Activated CD4-positive, alpha-beta T cell treated with anti-CD3 and anti-CD28 coated beads, Interleukin-2, Interleukin-6, amounts not matched to agents 100 ng/mL and 50 ng/mL, durations not matched to agents 16 hours and 8 hours (primary cell): ENCODE data around the gene CYB561.
"Not testable (repeated sequence)": the region's sequence is repeated elsewhere in the genome, so short reads cannot be mapped to it uniquely, and the experiment has no call there.

Experiments
- DNase-seq: peaks from one replicate; pipeline ENCODE4 v3.0.0-alpha.2; 2020

Gene CYB561

DNA sequence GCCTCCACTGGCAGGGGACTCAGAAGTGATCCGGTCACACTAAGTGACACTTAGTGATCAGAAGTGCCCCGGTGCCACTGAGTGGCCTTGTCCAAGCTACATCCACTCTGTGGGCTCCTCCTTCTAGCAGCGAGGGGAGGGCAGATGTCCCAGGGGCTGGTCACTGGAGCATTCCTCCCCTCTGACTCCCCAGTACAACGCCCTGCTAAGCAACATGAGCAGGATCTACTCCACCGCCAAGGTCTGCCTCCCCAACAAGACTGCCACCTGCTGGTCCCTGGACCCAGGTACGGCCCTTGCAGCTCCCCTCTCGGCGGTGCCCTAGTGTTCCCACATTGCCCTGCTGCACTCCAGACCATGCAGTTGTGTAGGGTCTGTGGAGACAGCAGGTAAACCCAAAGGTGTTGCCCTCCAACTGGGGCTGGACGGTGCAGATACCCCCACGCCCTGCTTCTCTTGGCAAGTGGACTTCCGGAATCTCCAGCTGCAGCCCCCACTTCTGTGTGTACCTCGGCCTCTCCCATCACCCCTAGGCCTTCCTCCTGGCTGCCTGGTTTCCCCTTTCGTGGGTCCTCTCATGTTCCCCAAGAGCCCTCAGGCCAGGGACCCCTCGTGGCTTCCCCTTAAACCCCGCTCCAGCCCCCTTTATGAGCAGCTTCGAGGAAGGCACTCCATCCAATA is 32.8 kb upstream of the CYB561 start:
- peak; percentile 84 for DNase-seq

DNA sequence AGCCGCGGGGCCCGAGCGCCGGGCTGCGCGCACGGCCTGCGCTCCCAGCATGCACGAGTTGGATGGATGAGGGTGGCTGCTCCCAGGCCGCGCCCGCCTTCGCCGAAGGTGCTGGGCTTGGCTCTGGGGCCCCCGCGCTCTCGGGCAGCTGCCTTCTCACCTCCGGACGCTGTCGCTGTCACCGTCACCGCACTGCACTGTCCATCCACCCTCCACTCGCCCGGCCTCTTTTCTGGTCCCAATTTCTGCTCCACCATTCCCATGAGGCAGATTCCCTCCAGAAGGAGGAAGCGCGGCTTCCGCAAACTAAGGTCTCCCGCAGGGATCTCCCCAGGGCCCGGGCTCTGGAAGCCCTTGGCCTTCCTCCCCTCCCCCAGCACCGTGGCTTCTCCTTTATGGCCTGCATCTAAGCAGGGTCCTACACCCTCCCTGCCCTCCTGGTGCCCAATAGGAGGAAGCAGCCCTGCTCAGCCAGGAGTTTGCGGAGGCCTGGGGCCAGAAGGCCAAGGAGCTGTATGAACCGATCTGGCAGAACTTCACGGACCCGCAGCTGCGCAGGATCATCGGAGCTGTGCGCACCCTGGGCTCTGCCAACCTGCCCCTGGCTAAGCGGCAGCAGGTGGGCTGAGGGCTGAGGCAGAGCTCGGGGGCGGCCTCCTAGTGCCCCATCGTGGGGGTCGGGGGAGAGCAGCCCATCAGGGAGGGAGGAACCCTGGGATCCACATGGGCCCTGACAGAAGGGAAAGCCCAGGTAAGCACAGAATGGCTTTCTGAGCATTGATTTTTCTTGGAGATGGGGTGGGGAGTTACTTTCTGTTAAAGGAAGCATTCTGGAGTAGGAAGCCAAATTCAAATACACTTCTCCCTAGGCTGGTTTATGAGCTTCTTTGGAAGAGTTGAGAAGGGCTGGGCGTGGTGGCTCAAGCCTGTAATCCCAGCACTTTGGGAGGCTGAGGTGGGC is 31.7 kb upstream of the CYB561 start:
- DNase-seq = no peak

DNA sequence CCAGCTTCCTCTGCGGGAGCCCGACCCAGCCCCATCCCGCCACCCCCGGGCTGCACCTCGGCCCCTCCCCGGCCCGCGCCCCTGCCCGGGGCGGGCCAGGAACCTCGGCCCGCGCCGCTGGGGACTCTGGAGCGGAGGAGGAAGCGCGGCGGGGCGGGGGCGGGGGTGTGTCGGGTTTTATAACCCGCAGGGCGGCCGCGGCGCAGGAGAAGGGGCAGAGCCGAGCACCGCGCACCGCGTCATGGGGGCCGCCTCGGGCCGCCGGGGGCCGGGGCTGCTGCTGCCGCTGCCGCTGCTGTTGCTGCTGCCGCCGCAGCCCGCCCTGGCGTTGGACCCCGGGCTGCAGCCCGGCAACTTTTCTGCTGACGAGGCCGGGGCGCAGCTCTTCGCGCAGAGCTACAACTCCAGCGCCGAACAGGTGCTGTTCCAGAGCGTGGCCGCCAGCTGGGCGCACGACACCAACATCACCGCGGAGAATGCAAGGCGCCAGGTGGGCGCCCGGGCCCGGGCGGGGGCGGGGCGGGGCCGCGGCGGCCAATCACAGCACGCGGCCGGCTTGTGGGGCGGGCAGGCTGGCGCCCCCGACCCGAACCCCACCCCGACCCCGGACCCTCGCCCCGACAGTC is 30.9 kb upstream of the CYB561 start, which contains the start of gene ACE:
Gene ACE (plus strand): TSS at position 208 of the 626 bp plus-strand sequence. CDS start 34 bp downstream, at position 242.
- DNase-seq = peak; percentile 41

DNA sequence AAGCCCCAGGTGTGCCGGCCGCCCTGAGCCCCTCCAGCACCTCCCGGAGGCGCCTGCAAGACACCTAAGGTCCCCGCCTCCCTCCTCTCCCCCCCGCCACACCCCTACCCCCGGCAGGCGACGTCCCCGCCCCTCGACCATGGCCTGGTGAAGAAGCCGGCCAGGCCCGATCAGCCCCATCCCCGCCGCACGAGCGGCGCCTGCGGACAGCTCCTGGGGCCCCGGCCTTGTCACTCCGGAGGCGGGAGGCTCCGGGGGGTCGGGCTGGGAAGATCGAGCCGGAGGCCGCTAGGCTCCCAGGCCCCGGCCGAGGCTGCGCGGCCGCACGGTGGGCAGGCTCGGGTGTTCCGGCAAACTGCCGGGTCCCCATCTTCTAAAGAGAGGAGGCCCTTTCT is 30.4 kb upstream of the CYB561 start:
- DNase-seq = no peak

DNA sequence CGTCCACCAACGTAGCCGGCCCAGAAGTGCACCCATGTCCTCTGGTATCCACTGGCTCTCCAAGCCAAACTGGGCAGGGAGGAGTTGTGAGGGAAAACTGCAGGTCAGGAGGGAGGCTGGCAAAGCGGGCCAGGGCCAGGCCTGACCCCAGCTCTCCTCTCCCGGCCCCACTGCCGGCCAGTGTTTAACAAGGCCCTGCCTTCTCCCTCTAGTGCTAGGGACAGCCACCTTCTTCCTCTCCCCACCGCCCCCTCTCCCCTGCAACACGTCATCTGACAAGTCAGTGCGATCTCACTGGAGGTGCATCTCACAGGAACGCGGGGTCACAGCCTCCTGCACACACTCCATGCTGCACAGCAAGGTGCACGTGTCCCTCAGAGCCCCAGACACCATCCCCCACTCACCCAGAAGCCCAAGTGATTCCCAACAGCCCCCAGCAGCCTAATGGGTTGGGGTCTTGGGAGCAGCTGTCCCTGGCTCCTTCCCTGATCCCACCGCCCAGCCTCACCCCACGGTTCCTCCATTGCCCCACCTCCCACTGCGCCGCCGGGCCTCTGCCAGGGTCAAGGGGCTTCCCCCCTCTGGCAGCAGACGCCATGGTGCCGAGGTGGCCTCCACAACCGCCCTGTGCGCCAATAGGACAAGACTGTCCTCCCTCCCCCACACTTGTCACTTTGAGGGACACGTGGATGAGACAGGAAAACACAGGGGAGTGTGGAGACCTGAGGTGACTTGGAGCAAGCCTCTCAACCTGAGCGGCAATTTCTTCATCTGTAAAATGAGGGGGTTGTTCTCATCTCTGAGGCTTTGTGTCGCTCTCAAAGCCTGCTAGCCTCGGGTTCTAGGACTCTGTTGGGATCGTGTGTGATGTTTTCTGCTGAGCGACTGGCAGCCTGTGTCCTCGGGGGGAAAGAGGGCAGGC is 29.6 kb upstream of the CYB561 start:
- DNase-seq = no peak

DNA sequence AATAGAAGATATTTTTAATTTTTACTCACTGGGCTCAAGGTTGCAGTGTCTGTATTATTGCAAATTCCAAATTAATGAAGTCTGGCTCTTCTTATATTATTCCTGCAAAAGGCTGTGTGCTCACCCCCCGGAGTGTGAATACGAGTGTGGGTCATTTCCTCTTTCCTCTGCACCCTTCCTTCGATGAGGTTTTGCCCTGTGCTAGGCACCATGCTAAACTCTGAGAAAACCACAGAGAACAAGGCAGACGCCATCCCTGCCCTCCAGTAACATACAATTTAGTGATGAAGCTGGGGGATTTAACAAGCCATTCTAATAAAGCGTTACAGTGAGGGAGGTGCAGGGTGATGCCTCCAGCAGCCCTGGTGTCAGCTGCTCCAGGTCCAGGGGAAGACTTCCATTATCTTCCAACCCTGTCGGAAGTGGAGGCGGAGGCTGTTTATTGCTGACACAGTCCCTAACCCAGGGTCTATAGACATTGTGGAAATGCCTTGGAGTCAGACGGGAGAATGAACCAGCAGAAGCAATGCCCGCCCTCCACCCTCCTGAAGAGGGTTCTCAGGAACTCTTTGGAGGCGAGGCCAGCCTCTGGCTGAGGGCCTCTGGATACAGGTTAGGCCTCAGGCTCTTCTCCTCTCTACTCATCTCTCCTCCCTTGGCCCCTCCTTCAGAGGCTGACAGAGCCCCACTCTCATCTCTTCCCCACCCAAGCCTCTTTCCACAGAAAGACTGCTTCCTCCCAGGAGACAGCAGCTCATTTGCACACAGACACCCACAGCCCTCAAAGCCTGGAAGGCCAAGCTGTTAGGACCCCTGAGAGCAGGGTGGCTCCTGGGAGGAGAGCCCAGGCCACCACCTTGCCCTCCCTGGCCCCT is 28.7 kb upstream of the CYB561 start:
- DNase-seq = no peak

DNA sequence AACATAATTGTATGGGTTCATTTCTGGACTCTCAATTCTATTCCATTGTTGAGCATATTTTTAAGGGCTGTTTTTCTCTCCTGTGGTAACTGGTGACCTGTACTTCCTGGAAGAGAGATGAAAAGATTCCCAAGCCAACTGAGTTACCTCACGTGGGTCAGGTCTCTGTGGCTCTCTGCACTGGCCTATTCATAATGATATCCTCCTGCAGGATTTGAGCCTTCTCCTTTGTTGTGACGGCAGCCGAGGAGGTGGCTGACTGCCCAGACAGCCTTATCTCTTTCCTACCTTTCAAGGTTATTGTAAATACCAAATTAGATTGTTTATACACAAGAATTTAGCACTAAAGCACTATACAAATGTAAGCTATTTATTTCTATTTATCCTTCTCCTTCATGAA is 28.1 kb upstream of the CYB561 start:
- no peak for DNase-seq

DNA sequence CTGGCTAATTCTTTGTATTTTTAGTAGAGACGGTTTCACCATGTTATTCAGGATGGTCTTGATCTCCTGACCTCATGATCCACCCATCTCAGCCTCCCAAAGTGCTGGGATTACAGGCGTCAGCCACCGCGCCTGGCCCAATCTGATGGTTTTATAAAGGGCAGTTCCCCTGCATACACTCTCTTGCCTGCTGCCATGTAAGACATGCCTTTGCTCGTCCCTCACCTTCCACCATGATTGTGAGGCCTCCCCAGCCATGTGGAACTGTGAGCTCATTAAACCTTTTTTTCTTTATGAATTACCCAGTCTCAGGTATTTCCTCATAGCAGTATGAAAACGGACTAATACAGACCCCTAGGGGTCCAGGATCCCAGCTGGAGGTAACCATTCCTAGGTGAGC is 22.0 kb upstream of the CYB561 start:
- not testable (repeated sequence) for DNase-seq

DNA sequence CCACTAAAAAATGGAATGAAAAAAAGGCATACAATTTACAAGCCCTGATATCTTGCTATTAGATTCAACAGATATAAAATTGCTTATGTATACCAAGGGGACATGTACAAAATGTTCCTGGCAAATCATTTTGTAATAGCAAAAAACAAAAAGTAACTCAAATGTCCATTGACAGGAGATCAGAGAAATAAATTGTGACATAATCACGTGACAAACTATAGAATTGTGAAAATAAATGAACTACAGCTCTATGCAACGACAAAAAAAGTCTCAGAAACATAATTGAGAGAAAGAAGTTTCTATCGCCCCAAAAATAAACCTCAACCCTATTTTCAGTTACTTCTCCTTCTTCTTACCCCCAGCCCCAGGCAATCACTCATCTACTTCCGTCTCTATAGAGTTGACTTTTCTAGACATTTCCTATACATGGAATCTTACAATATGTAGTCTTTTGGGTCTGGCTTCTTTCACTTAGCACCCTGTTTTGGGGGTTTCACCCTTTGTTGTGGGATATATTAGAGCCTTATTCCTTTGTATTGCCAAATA is 18.7 kb upstream of the CYB561 start:
- no peak for DNase-seq

DNA sequence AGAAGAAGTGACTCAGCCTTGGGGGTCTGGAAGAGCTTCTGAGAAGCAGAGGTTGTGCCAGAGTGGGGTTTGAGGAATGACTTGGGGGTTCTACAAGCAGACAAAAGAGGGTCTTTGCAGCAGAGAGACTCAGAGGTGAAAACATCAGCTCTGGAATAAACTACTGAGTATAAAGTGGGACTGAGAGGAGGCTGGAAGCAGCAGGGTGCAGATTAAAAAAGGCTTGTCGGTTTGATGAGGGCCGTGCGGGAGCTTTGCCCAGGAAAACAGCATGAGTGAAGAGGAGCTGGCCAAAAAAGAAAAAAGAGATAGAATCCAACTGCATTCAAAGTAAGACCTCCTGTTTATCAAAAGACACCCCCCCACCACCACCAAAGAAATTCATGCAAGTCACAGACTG is 17.7 kb upstream of the CYB561 start:
- DNase-seq = no peak

DNA sequence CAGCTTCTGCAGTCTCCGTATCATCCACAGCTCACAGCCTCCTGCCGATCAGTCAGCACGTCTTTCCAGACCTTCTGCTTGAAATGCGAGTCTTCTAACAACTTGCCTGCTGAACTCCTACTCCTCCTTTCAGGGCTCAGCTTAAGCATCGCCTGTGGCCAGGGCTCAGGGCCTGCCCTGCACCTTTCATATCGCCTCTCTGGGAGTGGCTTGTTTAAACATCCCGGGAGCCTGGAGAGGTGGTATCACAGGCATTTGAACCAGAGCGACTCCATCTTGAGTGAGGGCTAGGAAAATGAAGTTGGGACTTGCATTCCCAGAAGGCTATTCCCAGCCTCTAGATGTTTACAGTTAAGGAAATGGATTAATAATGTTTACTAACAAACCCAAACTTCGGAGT is 13.9 kb upstream of the CYB561 start:
- DNase-seq = no peak

DNA sequence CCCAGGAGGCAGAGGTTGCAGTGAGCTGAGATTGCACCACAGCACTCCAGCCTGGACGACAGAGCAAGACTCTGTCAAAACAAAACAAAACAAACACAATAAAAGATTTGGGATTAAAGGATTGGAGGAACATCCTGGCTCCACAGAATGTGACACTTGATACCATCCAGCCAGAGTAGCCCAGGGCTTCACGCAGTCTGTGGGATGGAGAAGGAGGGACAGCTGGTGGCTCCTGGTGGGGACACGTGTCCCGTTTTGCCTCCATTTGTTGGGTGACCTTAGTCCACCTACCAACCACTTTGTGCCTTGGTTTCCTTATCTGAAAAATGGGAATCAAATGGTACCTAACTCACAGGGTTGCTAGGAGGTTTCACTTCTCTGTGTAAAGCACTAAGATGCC is 12.4 kb upstream of the CYB561 start:
- no peak for DNase-seq

DNA sequence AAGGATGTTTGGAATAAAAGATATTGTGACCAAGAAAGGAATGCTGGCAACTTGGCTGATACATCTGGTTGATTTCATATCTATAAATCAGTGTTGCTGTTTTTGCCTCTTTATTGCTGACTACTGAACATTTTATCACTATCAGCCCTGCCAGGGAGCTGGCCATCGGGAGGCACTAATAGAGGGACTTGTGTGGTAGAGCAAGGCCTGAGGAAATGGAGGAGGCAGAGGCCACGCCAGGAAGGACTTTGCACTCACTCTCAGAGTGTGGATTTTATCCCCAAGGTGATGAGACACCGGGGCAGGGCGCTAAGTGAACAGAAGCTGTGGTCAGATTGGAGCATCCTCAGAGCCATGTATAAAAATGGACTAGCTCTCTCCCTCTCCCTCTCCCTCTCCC is 9.3 kb upstream of the CYB561 start:
- DNase-seq = no peak

DNA sequence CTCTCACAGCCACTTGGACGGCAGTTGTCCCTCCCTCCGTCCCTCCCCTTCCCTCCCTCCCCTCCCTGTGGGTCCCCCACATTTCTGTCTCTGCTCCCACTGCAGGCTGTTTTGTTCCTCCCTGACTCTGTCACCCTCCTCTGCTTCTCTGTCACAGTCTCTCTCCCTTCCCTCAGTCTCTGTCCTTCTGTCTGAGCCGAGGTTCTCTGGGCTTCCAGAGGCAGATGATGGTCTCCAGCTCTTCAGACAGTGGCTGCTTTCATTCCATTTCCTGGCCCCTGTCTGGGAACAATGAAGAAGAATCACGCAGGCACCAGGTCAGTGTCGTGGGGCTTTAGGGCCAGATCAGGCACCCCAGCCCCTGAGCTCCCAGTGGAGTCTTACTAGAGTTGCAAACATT is 8.8 kb upstream of the CYB561 start:
- no peak for DNase-seq

DNA sequence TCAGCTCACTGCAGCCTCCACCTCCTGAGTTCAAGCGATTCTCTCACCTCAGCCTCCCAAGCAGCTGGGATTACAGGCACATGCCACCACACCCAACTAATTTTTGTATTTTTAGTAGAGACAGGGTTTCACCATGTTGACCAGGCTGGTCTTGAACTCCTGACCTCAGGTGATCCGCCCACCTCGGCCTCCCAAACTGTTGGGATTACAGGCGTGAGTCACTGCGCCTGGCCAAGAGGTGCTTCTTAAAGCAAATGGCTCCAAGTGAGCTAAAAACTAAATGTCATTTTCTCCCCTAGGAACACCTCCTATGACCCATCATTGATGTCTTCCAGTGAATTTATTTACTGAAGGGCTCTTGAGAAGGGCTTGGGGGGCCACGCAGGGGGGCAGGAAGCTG is 8.3 kb upstream of the CYB561 start:
- not testable (repeated sequence) for DNase-seq

DNA sequence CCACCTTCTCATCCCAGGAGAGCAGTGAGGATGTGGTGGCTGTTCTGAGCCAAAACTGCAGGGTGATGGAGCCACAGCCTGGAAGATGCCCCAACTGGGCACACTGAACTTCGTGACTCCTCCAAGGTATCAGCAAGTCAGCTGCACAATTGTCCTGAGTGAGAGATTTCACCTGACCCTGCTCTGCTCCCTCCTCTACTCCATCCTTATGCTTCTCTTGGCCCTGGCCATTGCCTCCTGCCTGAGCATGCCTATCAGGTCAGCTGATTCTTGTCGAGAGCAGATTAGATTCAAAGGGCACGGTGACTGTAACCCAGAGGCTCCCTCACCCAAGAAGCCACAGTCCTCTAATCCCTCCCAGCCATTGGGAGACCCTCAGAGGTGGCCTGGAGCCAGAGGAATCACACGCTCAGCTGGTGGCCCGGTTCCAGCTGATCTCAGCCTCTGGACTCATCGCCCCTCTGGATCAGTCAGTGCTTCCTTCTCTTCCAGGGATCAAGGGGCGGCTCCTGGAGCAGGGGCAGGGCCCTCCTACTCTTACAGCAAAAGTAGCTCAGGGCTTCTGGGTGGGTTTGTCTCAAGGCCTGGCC is 7.0 kb upstream of the CYB561 start:
- no peak for DNase-seq

DNA sequence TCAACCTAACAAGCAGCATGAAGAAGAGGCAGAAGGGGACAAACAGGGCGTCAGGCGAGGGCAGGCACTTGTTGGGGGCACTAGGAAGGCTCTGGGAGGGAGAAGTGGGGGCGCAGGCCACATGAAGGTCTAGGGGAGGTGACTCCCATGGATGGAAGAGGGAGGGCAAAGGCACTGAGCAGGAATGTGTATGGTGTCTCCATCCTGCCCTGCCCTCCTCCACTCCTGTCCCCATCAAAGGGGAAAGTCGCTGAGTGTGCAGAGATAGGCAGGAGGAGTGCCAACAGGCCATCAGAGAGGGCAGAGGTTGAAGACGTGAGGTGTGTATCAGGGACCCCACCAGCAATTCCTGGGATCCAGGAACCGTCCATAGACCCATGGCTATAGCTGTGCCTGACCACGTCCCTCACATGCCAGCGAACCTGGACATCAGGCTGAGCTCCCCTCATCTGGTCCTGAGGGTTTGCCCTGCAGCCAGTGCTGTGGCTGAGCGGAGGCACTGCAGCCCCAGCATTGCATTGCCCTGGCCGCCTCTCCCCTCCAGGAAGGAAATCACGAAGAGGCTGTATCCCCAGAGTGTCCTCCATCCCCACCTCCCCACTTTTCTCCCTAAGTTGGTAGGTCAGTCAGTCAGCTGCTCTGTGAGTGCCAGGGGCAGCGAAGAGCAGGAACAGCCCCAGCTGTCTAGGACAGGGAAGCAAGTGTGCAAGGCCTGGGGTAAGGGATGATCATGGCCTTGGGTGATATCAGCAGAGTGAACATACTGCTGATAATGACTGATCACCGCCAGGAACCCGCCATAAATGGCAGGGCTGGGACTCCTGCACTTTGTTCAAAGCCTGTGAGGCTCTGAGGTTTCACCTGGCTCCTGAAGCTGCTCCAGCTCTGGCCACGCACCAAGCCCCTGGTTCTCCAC is 6.2 kb upstream of the CYB561 start:
- no peak for DNase-seq

DNA sequence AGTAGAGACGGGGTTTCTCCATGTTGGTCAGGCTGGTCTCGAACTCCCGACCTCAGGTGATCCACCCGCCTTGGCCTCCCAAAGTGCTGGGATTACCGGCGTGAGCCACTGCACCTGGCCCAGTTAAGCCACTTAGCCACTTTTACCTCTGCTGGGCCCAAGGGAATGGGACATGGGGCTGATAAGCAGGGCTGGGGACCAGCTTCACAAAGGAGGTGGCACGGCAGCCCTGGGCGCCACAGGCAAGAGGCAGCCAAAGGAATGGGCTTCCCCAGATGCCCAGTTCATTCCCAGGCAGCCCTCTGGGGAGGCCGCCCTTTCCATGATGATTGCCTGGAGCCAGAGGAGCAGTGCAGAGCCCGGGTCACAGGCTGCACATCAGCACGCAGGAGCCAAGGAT is 5.0 kb upstream of the CYB561 start:
- no peak for DNase-seq

DNA sequence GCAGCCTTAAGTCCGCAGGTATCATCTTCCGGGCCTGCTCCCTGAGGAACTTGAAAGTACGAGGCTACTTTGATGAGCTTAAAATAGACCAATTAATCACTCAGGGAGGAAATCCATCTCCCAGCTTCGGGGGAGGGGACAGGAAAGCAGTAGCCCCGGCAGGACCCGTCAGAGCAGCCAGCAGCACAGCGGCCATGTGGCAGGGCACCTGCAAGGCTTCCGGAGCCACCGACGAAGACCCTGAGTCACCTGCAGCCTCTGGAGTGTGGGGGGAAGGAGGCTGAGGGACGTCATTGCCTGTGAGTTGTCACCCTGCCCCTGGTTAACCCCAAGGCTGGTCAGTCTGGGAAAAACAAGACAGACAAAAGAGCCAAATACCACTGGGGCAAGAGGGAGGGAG is 4.4 kb upstream of the CYB561 start:
- no peak for DNase-seq

DNA sequence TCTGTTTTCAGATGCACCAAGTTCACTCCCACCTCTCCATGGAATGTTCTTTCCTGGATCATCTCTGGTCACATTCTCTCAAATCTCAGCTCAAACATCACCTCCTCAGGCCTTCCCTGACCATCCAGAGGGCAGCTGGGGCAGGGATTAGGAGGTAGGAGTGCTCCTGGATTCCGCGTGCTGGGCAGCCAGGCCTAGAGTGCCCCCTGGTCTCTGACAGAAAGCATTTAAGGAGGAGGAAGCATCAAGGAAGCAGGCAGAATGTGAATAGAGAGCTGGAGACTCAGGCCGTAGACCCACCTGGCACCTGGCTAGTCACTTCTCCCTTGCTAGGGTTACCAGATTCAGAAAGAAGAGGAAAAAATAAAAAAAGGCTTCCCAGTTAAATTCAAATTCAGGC is 2.5 kb upstream of the CYB561 start:
- DNase-seq = no peak
